HG03442 (cell line): ENCODE data around the gene ARHGAP26.

ENCODE experiments used
- ATAC-seq: cut with Tn5 transposase; IDR thresholded peaks from one replicate; pipeline ENCODE4 v1.9.1; 2021; ENCODE audit warnings: mild to moderate bottlenecking, moderate library complexity; ENCODE audit not compliant: unreplicated experiment

ARHGAP26 gene

DNA sequence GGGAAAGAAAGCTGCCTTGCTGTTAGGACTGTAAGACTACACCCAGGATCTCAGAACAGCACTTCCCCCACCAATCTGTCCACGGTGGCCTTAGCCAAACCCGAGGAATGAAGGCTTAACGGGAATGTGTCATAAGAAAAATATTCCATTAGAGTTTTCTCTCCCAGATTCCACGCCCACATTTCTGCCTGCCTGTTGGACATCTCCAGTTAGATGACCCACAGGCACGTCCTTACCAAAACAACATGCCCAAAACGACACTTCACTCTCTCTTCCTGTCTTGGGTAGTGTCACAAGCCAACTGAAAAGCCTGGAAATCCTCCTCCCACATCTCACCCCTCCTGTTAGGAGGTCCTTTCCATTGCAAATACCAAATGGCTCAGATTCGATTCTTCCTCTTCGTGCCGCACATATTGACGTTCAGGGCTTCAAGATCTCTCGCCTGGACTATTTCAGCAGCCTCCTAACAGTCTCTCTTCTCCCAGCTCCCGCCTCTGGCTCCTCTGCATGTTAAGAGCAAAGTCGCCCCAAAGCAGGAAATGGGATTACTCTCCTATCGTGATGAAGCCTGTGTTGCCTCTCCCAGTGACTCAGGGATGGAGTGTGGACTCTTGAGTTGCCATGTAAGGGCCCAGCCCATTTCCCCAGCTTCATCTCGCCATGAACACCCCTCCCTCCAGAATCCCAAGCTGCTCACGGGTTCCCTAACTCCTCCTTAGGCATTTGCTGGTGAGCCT is 474.0 kb downstream of the ARHGAP26 start:
- ATAC-seq: no peak

- ATAC-seq: no peak
Observed at GRCh38 chr5:143244990-143245389, 474.8 kb downstream of the ARHGAP26 start.

DNA sequence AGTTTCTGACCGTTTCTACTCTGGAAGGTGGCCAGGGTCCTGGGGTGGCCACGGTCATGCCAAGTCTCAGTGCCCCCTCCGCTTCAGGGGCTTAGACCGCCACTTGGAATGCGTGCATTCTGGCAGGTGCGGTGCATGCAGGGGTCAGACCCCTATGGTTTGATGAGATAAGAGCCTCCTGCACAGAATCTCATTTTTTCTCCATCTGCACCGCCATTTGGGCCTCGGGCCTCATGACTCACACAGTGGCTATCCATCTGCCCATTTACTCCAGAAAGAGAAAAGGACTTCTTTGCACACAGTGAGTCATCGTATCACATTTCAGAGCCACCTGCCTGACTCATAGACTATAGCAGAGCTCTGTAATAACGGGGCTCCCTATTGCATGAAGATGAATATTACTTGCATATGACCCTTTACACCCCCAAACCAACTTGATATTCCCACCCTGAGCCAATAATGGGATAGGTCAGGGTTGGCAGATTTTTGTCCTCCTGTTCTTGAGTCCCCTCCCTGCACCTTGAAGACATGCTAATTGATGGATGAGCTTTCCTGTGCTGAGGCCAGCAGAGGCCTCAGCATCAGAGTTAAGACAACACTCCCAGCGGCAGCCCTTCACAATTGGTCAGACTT is 475.9 kb downstream of the ARHGAP26 start:
- ATAC-seq: no peak

- ATAC-seq: no peak
Observed at GRCh38 chr5:143247134-143247815, 477.1 kb downstream of the ARHGAP26 start.

DNA sequence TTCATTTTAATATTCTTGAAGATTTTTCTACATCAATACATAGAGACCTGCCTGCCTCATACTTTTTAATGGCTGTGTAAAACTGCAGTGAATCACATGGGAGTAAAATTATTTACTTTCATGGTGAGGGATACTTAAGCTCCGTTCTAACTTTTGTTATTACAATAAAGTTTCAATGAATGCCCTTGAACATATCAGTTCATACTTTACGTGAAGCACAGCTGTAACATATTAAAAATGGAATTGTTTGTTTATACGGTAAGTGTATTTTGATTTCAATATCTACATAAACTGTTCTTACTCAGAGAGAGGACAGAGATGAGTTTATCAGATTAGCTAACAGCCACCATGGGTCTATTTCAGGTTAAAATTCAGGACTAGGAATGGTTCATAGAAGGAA is 478.2 kb downstream of the ARHGAP26 start:
- ATAC-seq: no peak

GRCh38 chr5:143248822-143249579 is 478.8 kb downstream of the ARHGAP26 start:
- ATAC-seq: no peak

DNA sequence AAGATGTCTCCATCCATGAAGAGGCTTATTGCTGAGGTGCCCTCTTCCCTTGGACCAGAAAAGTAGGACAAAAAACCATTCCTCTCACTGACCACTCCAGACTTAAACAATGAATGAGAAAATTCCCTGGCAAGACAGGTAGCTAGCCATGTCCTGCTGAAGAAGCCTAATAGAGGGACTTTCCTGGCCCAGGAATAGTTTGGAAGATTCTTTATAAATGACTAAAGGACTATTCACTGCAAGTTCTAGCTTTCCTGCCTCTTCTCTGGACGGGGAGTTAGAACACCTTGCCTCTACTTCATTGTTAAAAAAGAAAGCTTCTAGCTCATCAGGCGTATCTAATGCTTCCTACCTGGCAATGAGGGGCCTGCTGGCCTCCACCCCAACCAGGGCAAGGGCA is 479.7 kb downstream of the ARHGAP26 start:
- no peak for ATAC-seq

DNA sequence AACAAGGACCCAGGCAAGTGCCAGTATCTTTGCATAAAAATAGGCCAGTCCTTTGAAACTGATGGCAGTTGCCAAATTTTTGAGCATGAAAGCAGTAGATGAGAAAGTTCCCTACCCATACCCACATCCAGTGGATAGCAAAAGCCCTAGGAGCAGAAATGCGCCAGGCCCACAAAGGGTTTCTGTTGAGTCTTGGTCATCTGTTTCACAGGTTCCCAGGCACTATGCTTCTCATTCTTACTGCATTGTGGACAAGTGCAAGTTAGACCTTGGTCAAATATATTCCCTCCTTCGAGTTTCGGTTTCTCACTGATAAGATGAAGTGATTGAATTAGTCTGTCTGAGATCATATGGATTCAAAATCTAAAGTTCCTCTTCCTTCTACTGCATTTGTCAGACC is 481.0 kb downstream of the ARHGAP26 start:
- ATAC-seq: peak; percentile 75

DNA sequence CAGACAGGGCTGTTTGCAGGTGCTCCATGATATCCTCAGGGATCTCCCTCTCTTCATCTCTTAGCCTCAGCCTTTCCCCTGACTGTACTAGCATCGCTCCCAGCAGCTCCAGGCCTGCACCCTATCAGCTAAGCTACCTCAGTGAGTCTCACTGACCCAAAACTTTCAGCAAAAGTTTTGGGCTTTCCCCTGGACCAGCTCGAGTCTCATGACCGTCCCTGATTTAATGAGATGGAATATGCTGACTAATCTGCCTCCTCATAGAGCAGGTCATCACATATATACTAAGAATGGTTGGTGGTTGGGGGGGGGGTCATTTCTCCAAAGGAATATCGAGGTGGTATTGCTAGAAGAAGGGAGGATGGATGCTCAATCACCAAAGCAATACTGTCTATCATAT is 481.8 kb downstream of the ARHGAP26 start:
- ATAC-seq: no peak

DNA sequence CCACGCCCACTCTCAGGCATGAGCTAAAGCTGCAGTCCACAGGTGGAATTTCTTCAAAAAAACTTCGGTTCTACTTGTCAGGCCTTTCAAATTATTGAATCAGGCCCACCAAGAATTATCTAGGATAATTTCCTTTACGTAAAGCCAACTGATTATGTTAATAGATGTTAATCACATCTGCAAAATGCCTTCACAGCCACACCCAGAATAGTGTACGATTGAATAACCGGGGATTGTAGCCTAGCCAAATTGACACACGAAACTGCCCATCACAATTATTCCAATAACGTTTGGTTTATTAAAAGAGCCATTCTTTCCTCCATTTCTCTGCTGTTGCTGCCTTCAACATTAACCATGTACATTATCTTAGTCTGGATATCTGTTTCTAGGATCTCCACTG is 484.6 kb downstream of the ARHGAP26 start:
- no peak for ATAC-seq

- ATAC-seq: no peak
Observed at GRCh38 chr5:143258559-143259253, 488.5 kb downstream of the ARHGAP26 start.

DNA sequence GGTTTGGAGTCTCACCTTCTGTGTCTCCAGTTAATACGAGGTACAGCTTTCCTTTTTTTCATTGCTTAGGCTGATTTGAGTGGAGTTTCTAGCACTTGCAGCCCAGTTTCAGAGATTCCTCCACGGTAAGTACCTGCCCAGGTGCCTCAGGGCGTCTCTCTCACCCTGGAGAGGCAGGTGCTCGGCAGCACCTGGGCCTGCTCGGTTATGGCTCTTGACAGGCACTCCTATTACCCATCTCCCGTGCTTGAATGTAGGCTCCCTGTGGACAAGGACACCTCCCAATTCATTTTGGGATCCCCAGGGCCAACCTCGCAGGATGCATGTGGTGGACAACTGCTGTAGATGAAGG is 489.1 kb downstream of the ARHGAP26 start:
- ATAC-seq: no peak

GRCh38 chr5:143261748-143262392 is 491.7 kb downstream of the ARHGAP26 start:
- ATAC-seq: no peak

- peak; percentile 84 for ATAC-seq
Observed at GRCh38 chr5:143262393-143263174, 492.4 kb downstream of the ARHGAP26 start.

GRCh38 chr5:143263272-143263810 is 493.2 kb downstream of the ARHGAP26 start:
- ATAC-seq: no peak

DNA sequence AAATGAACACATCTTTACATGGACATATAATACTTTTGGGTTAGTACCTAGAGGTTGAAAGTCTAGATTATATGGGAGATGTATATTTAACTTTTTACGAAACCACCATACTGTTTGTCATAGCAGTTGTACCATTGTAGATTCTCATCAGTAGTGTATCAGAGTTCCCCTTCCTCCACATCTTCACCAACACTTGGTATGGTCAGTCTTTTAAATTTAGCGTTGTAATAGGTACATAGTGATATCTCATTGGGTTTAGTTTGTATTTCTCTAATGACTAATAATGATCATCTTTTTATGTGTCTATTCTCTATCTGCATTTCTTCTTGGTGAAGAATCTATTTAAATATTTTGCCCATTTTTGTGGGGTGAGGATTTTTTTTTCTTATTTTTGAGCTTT is 495.8 kb downstream of the ARHGAP26 start:
- no peak for ATAC-seq

DNA sequence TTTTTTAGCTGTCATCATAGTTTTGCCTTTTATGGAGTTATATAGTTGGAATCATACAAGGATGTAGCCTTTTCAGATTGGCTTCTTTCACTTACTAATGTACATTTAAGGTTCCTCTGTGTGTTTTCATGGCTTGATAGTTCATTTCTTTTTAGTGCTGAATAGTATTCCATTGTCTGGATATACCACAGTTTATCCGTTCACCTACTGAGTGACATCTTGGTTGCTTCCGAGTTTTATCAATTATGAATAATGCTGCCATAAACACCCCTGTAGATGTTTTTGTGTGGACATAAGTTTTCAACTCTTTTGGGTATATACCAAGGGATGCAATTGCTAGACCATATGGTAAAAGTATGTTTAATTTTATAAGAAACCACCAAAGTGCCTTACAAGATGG is 497.0 kb downstream of the ARHGAP26 start:
- no peak for ATAC-seq

GRCh38 chr5:143268388-143268787 is 498.2 kb downstream of the ARHGAP26 start:
- ATAC-seq: no peak

- ATAC-seq: no peak
Observed at GRCh38 chr5:143271431-143271830, 501.3 kb downstream of the ARHGAP26 start.
